Stimulated activated CD4-positive, alpha-beta T cell treated with anti-CD3 and anti-CD28 coated beads, Interleukin-1b, Interleukin-23, amount 100 ng/mL, for 4 hours (primary cell): ENCODE results near the gene GRIN1.

Experiments used
- DNase-seq, 2 donors: peaks; one replicate each; pipeline ENCODE4 v3.0.0-alpha.2; 2020; ENCODE audit warnings: low read depth in 2 of 2

GRIN1 gene

GRCh38 chr9:137164370-137165249 lies 25.7 kb downstream of the GRIN1 start:
- DNase-seq = no peak

- no peak for DNase-seq
Measured at GRCh38 chr9:137165250-137165836, 26.4 kb downstream of the GRIN1 start.

GRCh38 chr9:137166380-137167229 lies 27.7 kb downstream of the GRIN1 start:
- no peak for DNase-seq

- DNase-seq = no peak
Measured at GRCh38 chr9:137167277-137167746, 28.4 kb downstream of the GRIN1 start.

GRCh38 chr9:137167747-137168572 lies 29.0 kb downstream of the GRIN1 start:
- no peak for DNase-seq

- DNase-seq = no peak
Measured at GRCh38 chr9:137168573-137168903, 29.6 kb downstream of the GRIN1 start.

GRCh38 chr9:137168904-137169856 lies 30.2 kb downstream of the GRIN1 start:
- no peak for DNase-seq

- DNase-seq = no peak
Measured at GRCh38 chr9:137169896-137170358, 31.0 kb downstream of the GRIN1 start, which contains the start of gene LRRC26. Gene LRRC26 (minus strand): TSS chr9:137170051. CDS start chr9:137169943, 108 bp downstream.

GRCh38 chr9:137170486-137171148 lies 31.7 kb downstream of the GRIN1 start:
- DNase-seq = no peak

GRCh38 chr9:137171149-137171900 lies 32.4 kb downstream of the GRIN1 start:
- DNase-seq = no peak

GRCh38 chr9:137172901-137173795 lies 34.2 kb downstream of the GRIN1 start:
- no peak for DNase-seq

GRCh38 chr9:137173796-137174664 lies 35.1 kb downstream of the GRIN1 start:
- no peak for DNase-seq

GRCh38 chr9:137174722-137175293 lies 35.9 kb downstream of the GRIN1 start:
- DNase-seq = no peak

- DNase-seq = no peak
Measured at GRCh38 chr9:137175345-137175961, 36.5 kb downstream of the GRIN1 start.

- no peak for DNase-seq
Measured at GRCh38 chr9:137176302-137177182, 37.6 kb downstream of the GRIN1 start.
